GM21723 (cell line): Measurements from ENCODE around the gene CBX8.

ENCODE experiments used
- ATAC-seq: cut with Tn5 transposase; IDR thresholded peaks from one replicate; pipeline ENCODE4 v1.9.1; 2021; ENCODE audit warnings: mild to moderate bottlenecking, moderate library complexity; ENCODE audit not compliant: unreplicated experiment

CBX8 gene

GRCh38 chr17:79808763-79809529 lies 12.1 kb upstream of the CBX8 start:
- no peak for ATAC-seq

DNA sequence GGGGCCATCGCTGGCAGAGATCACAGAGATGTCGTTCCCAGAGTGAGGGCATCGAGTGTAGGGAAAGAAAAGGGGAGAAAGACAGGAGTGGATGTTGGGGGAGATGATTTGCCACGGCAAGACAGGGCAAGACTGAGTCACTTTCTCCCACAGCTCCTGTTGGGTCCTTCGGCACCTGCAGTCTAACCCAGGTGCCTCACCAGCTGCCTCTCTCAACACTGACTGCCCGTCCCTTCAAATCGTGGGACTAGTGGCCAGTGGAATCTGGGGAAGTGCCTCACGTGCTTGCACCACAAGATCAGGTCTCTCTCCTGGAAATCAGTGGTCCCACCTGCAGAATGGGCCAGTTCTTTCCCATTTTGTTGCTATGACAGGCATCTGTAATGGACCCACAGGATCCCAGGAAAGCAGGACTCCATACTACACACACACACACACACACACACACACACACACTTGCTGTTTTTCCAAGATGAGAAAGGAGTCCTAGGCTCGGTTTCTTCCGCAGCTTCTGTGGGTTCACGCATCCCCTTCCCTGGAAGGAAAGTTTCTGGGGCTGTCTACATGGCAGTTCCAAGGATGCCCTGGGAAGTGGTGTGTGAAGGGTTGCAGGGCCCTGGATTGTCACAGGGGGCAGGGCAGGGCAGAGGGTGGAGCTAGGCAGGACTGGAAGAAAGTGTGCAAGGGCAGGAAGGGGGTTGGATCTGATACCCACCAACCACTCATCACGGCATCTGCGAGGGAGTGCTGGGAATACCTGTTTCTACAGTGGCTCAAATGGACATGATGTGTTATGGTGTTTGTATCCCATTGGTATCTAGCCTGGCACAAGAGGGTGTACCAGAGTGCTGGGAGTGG lies 10.2 kb upstream of the CBX8 start:
- ATAC-seq, result no peak

GRCh38 chr17:79806446-79806760 lies 9.5 kb upstream of the CBX8 start:
- ATAC-seq, result no peak

GRCh38 chr17:79804856-79805696 lies 8.2 kb upstream of the CBX8 start:
- ATAC-seq, result peak; percentile 3

DNA sequence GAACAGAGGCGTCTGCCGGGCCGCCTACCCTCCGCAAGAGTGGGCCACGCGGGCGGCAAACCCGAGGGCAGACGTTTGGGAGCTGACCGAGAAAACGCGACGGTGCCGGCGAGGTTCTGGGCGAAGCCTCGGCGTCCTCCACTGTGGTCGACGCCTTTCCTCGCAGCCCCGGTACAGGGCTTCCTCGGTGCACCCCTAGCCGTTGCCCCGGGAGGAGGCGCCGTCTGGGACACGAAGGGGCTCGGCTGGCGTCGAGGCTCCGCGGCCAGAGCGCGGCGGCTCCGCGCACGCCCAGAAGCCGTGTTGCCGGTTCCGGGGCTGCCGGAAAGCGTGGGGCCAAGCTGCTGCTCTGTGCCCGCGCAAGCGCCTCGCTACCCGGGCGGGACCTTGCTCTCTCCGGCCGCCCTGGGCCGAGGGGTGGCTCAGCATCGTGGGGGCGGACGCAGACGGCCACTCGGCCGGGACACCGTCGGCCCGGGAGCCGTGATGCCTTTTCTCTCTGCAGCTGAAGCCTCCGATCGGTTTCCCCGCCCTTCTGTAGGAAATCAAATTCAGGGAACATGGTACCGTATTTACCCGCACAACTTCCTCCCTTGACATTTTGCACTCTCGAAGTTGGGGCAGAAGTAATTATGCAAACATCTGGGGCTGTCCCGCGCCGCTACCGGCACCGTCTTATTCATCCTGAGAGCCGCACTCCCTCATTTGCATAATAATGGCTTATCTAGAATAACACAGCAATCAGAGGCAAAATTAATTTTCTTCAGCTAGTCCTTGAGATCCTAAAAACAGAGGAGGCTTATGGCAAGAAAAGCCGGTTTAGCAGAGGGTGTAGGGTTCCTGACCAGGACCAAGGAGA lies 7.3 kb upstream of the CBX8 start:
- ATAC-seq, result peak; percentile 52

GRCh38 chr17:79803421-79803996 lies 6.6 kb upstream of the CBX8 start:
- no peak for ATAC-seq

- ATAC-seq, result no peak
Observed at GRCh38 chr17:79802736-79803420, 6.0 kb upstream of the CBX8 start.

GRCh38 chr17:79802039-79802735 lies 5.3 kb upstream of the CBX8 start:
- no peak for ATAC-seq

- no peak for ATAC-seq
Observed at GRCh38 chr17:79801156-79802038, 4.5 kb upstream of the CBX8 start.

DNA sequence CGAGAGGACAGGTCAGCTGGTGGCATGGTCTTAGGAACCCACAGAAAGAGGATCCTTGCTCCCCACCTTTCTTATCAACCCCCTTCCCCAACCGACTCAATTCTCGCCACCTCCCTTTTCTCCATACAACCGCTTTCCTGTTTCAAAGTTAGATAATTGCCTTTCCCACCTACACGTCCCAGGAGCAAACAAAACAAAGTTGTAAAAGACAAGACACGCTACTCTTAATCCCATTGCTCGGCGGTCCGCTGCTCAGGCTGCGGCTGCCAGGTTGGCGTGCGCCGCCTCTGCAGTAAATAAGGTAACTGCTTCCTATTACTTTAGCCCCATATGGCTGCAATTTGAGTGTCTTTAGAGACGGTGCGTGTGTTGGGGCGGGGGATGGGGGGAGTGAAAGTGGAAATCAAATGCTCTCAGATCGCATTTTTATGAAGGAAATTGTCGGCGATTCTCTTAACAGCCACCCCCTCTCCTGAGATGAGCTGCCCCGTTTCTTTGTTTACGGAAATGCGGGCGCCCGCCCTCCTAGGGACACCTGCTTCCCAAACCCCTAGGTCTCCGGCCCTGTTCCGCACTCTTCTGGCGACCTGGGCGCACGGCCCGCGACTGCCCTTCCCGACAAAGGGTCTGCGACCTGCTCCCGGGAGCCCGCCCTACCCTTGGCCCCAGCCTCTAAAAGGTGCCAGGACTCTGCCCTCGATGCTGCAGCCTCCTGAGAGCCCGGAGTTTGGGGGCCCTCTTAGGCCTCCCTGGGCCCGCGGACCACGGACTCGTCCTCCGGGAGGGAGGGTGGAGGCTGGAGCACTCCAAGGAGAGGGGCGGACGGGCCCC lies 3.7 kb upstream of the CBX8 start:
- no peak for ATAC-seq

DNA sequence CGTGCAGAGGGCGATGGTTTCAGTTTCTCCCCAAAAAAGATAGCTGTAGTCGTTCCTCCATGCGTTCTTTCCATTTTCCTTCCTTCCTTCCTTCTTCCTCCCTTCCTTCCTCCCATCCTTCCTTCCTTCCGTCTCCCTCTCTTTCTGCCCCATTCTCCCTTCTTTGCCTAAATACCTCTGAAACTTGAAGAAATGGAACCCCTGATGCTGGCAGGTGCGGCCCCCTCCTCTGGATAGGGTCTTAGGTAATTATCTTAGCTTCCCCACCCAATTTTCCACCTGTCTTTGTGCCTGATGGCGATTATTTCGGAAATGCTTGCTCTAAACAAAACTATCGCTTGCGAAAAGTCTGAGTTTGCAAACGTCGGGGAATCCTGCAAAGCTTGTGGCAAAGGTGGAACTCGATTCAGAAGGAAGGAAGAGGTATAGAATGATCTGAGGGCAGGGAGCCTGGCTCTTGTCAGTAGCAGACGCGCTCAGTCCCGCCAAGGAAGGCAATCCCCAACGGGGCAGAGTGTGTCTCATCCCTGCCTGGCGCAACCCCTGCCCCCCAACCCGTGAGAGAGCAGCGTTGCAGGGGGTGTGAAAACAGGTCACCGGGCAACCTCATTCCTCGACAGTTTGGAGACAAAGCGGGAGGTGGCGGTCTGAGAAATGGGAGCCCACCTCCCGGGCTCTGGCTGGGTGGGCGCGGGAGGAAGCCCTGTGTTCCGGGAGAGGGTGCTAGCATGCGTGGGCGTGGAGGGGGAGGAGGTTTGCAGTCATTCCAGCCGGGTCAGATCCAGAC lies 2.9 kb upstream of the CBX8 start:
- no peak for ATAC-seq

DNA sequence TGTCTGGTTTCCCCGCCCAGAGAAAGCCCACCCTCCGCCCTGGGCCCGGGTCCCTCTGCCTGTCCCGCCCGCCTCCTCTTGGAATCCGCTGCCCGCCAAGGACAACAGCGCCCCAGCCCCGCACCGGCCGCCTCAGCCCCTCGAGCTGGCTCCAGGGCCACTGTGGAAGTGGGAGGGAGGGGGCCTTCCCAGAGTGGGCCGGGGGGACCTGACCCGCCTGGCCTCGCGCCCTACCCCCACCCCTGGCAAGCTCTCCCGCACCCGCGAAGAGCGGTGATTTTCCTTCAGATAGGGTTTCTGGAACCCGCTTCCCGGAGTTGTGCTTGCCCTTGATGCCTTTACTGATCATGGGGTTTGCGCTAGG lies 2.3 kb upstream of the CBX8 start:
- ATAC-seq, result no peak

- no peak for ATAC-seq
Observed at GRCh38 chr17:79798299-79799173, 1.7 kb upstream of the CBX8 start.

- peak; percentile 4 for ATAC-seq
Observed at GRCh38 chr17:79797492-79798298, 818 bp upstream of the CBX8 start.

DNA sequence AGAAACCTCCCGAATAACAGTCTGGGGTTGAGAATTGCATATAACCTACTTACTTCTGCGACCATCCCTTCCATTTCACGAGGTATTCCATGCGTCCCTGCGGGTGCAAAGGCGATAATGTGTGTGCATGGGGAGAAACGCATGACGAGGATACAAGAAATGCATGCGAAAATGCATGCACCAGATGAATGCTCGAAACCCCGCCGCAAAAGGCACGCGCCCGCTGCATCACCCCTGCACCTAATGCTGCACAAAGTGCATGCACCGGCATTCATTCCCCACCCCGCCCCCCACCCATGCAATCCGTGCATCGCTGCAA lies 474 bp downstream of the CBX8 start:
- ATAC-seq, result no peak
